Measurements from ENCODE around the gene RUBCN. TPM values are rescaled to one million over a fixed set of nuclear protein-coding genes. Genes with fewer than 3 reads are reported as not detected.

RUBCN gene
- total and polyA plus RNA-seq, 2 of the 13 experiments (the other 11 are each of a cell fraction or from before 2014, with no cell fraction given), result 5.2 to 8.1 TPM

- ChIA-PET POLR2A (no interaction called here), CTCF (ENCODE audit: low intra/inter-chr PET ratio, low total read pairs) (no interaction called here)
- TF ChIP-seq HNRNPK (IDR thresholded peaks at IDR 0.05; ENCODE audit: low read depth, low read length, poor library complexity, severe bottlenecking) (peak; percentile 57), CTCF (CRISPR knock-in tag; IDR thresholded peaks at IDR 0.05) (peak; percentile 18; the same call in 1 of the 2 replicates), MIER2 (CRISPR knock-in tag; IDR thresholded peaks at IDR 0.05) (no peak)
- Histone ChIP-seq H3K9ac (ENCODE audit: insufficient read depth, low read depth, low read length) (no peak overlapping the region), H3K36me3 (replicated peaks in 1 of 2; ENCODE audit: control insufficient read depth in 1 of 2, insufficient read depth in 2 of 2, low read length in 2 of 2) (peaks cover 5 to 24% of the 10 kb centered on the region in 2 experiments; a peak in 4 of 5 replicates), H3K4me3 (replicated peaks in 1 of 3; ENCODE audit: insufficient read depth in 1 of 3, low read depth in 2 of 3, low read length in 3 of 3) (no peak overlapping the region), H3K27me3 (ENCODE audit: control insufficient read depth in 1 of 2, insufficient read depth in 2 of 2, low read length in 2 of 2) (no peaks in the 10 kb centered on the region), H3K4me2 (ENCODE audit: low read depth, low read length) (no peak overlapping the region), H2AFZ (ENCODE audit: low read length) (no peak overlapping the region), H3K9me3 (ENCODE audit: low read length) (no peaks in the 10 kb centered on the region), H3K27ac (ENCODE audit: extremely low read length, insufficient read depth, low read length) (no peak overlapping the region), H4K20me1 (ENCODE audit: insufficient read depth, low read length) (no peaks in the 10 kb centered on the region), H3K79me2 (ENCODE audit: insufficient read depth, low read length) (no peaks in the 10 kb centered on the region), H3K4me1 (ENCODE audit: insufficient read depth, low read length) (no peaks in the 10 kb centered on the region)
- DNase-seq (ENCODE audit: low spot score) (no peak), FAIRE-seq (no peak), ATAC-seq (no peak)
- BruUV-seq (replicated peaks), result no TSS peak
- intact Hi-C loops (cut with micrococcal nuclease; ENCODE audit: unreplicated experiment), result no loop called here
- in situ Hi-C loops (cut with HindIII; ENCODE audit: extremely low pct_ligation_motif_present, low pct_unique_long_range_greater_than_20kb), result no loop called here
- 77% methylated on average over 5 of the region's 12 CpGs for WGBS (ENCODE audit: low lambda C conversion rate)
These were observed 55.7 kb downstream of the RUBCN start for GRCh38 chr3:197680955-197681521.

- Histone ChIP-seq H2AFZ (ENCODE audit: low read length) (no peak overlapping the region), H3K4me3 (replicated peaks in 1 of 3; ENCODE audit: insufficient read depth in 1 of 3, low read depth in 2 of 3, low read length in 3 of 3) (no peak overlapping the region), H3K27me3 (ENCODE audit: control insufficient read depth in 1 of 2, insufficient read depth in 2 of 2, low read length in 2 of 2) (no peaks in the 10 kb centered on the region), H3K9ac (ENCODE audit: insufficient read depth, low read depth, low read length) (no peak overlapping the region), H3K4me2 (ENCODE audit: low read depth, low read length) (no peak overlapping the region), H3K27ac (ENCODE audit: extremely low read length, insufficient read depth, low read length) (no peak overlapping the region), H4K20me1 (ENCODE audit: insufficient read depth, low read length) (no peaks in the 10 kb centered on the region), H3K4me1 (ENCODE audit: insufficient read depth, low read length) (no peaks in the 10 kb centered on the region), H3K79me2 (ENCODE audit: insufficient read depth, low read length) (no peaks in the 10 kb centered on the region), H3K9me3 (ENCODE audit: low read length) (no peaks in the 10 kb centered on the region), H3K36me3 (replicated peaks in 1 of 2; ENCODE audit: control insufficient read depth in 1 of 2, insufficient read depth in 2 of 2, low read length in 2 of 2) (peaks cover 4 to 13% of the 10 kb centered on the region in 2 experiments; a peak in 4 of 5 replicates)
- intact Hi-C loops (cut with micrococcal nuclease; ENCODE audit: unreplicated experiment), result no loop called here
- in situ Hi-C loops (cut with HindIII; ENCODE audit: extremely low pct_ligation_motif_present, low pct_unique_long_range_greater_than_20kb), result loop anchor here (10.0 kb wide), 1 partner anchor 61 kb away; no protein-coding TSS in a partner anchor
- ChIA-PET POLR2A (no interaction called here), CTCF (ENCODE audit: low intra/inter-chr PET ratio, low total read pairs) (no interaction called here)
- no peak for DNase-seq (ENCODE audit: low spot score)
- FAIRE-seq, result no peak
- WGBS (ENCODE audit: low lambda C conversion rate), result 90% methylated on average over 11 of the region's 11 CpGs
- BruUV-seq (replicated peaks), result no TSS peak
- ATAC-seq, result no peak
- TF ChIP-seq E2F5 (CRISPR knock-in tag; conservative IDR thresholded peaks at IDR 0.05), result no peak
- TF ChIP-seq ZNF747 (CRISPR knock-in tag; IDR thresholded peaks at IDR 0.05; ENCODE audit: borderline replicate concordance), result no peak
- no peak for TF ChIP-seq THAP8 (CRISPR knock-in tag; IDR thresholded peaks at IDR 0.05; ENCODE audit: borderline replicate concordance)
- TF ChIP-seq ZNF775 (CRISPR knock-in tag; IDR thresholded peaks at IDR 0.05; ENCODE audit: borderline replicate concordance), result no peak
- TF ChIP-seq NCOA1 (CRISPR knock-in tag; IDR thresholded peaks at IDR 0.05), result no peak
- no peak for TF ChIP-seq ATF3 (CRISPR knock-in tag; IDR thresholded peaks at IDR 0.05)
- TF ChIP-seq ZNF562 (CRISPR knock-in tag; IDR thresholded peaks at IDR 0.05; ENCODE audit: borderline replicate concordance), result no peak
- TF ChIP-seq ATF7-NPFF (CRISPR knock-in tag; IDR thresholded peaks at IDR 0.05; ENCODE audit: low read depth), result no peak
- no peak for TF ChIP-seq ZBTB44 (CRISPR knock-in tag; IDR thresholded peaks at IDR 0.05)
- no peak for TF ChIP-seq SATB2 (CRISPR knock-in tag; IDR thresholded peaks at IDR 0.05)
These were observed 60.8 kb downstream of the RUBCN start for GRCh38 chr3:197675951-197676350.
